NCI-H2196 treated with DMSO at 0.1 percent for 48 hours (cell line): Measurements from ENCODE around the gene SH3D19.

Experiments used
- DNase-seq: peaks from one replicate; lab custom pipeline; 2025; ENCODE audit not compliant: unreplicated experiment; lab: John Stamatoyannopoulos, UW

Gene SH3D19

DNA sequence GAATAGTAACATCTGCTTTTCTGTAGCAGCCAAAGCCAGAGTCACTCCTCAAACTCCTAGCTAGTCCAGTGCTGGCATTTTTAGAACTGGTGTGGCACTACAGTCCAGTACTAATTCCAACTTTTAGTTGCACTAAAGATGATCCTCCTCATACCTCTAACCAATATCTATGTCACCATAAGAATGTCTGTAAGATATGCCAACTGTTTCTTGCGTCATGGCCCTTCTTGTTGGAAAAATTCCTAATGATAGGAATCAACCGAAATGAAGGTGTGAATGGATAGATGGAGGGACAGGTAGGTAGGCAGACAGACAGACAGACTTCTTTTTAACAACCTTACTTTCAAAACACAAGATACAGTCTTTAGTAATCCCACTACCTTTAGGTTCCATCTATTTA, 123.0 kb downstream of the SH3D19 start:
- DNase-seq = no peak

DNA sequence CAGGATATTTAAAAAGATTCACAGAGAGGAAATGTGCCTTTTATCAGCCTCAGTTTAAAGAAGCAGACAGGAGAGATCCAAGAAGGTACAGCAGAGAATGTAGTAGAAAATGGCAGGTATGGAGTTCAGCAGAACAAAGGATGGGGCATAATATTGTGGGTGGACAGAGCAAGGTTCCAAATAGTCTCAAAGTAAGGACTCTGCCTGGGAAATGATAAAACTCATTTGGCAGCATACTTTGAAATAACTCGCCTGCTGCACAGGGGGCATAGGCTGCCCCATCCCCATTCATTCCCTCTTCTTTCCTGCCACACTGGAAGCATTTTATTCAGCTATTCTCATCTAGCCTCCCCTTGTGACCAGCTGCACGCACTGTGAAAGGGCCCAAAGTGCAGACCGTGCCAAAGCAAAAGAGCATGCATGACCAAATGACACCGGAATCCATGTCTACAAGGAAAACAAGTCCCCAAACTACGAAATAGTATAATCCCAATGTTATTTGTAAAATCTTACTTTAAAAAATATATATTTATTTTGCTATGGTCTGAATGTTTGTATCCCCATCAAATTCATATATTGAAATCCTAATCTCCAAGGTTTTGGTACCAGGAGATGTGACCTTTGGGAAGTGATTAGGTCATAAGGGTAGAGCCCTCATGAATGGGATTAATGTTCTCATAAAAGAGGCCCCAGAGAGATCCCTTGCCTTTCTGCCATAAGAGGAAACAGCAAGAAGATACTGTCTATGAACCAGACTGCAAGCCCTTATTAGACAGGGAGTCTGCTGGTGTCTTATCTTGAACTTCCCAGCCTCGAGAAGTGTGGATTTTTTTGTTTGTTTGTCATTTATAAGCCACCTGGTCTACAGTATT, 125.8 kb downstream of the SH3D19 start:
- DNase-seq = no peak

DNA sequence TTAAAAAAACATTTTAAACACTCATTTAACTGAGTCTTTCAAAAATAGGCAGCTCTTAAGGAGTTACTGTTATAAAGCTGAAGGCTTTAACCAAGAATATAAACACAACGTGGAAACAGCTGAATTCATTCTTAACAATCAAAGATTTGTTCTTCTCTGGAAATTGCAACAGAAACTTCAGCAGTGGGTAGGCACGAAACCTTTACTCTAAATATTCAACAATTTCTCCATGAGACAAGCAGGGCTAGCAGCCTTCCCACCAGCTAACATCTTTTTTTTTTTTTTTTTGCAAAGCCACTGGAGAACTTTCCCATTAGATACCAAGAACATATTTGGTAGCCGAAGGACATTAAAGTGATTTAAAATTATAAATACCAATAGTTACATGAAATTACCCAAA, 126.7 kb downstream of the SH3D19 start:
- no peak for DNase-seq

DNA sequence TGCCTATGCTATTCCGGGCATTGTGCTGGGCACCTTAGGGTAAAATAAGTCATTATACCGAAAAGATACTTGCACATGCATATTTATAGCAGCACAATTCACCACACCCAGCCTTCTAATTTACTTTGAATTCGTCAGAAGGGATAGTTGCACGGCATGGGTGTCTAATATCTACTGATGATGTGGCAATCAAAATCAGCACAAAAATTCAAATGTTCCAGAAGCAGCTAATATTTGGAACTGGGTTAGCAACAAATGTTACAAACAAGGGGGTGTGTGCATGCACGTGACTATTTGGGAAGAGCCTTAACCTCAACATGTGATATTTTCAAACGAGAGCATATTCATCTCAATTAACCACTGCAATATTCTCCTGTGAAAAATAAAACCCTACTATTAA, 128.2 kb downstream of the SH3D19 start:
- no peak for DNase-seq

DNA sequence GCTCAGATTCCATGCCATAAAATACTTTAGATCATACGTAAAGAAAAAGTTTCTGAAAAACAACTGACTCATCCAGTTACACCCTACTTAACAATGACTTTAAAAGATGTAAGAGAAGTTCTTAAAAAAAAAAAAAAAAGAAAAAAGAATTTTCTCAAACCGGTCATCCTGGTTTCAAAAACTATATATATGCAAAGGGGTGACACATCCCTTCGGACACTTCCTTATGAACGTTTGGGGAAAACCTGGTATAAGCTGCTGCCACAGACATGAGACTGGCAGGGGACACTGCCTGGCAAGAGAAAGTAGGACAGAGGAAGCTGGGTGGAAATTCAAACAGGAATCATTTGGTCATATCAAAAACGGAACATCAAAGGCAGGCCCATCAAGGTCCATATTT, 129.6 kb downstream of the SH3D19 start:
- DNase-seq = no peak

DNA sequence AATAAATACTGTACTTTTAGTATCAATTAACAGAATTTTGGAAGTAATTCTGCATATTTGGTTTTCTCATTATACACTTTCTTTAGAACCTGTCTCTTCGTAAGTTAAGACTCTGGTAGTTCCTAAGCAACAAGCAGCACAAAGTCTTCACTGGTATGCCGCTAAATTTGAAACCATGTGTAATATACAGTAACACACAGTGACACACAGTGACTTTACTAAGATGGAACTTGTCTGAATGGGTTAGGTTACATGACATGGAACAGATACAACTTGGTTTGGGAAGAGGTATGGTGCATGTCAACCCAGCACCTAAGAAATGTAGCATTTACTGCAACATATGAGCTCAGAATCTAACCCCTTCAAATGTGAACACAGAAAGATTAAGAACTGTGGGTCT, 132.0 kb downstream of the SH3D19 start:
- DNase-seq = no peak

DNA sequence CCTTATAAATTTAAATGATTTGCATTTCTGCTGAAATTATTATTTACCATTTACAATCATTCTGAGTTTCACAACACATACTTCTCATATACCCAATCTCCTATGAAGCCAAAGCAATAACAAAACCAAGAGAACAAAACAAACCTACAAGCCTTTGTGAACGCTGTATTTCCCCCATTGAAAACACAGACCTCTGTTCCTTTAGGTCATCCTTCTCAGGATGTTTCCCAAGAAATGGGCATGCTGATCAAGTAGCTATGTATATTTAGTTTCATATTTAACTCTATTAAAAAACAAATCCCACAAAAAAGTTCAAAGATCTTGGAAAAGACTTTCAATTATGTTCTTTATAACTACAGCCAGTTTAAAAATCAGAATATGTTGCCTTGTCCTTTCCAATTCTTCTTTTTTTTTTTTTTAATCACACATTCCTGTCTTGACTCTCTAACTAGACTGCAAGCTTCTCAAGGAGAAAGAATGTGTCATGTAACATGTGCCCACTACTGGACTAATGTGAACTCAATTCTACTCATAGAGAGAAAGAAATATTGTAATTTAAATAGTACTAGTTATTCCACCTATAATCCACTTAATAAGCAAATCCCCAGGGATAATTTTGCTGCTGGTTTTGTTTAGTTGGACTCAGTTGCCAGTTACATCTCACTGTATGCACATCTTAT, 132.7 kb downstream of the SH3D19 start:
- no peak for DNase-seq

DNA sequence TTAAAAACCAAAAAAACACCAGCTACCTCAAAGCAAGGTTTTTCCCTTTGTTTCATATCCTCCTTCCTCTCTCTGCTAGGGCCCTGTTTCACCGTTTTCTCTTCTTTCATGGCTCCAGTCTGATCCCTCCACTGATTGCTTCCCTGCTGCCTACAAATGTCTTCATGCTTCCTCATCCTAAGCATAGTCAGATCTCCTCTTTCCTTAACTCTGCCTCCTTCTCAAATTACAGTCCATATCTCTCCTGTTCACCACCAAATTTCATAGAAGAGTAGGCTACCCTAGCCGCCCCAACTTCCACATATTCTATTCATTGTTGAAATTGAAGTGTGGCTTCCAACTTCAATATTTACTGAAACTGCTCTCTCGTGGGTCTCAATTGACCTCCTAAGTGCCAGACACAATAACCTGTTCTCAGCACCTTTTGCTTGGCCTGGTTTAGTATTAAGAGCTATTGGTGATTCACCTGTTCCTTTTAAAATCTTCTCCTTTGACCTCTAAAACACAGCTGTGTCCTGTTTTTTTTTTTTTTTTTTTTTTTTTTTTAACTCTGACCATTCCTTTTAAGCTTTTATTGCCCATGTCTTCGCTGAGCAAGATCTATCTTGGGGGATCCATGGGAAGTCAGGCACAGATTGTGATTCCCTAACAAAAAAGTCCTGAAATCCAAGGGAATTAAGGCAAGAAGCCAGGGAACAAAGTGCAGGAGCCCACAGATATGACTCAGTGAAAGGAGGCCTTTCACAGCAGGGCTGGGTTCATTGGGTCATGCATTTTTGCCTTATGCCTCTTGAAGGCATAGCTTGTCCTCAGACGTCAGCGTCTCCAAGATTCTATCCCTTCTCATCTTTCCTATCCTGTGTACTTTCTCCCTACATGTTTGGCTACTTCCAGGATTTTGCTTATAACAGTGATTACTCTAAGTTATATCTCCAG, 140.6 kb downstream of the SH3D19 start:
- no peak for DNase-seq

DNA sequence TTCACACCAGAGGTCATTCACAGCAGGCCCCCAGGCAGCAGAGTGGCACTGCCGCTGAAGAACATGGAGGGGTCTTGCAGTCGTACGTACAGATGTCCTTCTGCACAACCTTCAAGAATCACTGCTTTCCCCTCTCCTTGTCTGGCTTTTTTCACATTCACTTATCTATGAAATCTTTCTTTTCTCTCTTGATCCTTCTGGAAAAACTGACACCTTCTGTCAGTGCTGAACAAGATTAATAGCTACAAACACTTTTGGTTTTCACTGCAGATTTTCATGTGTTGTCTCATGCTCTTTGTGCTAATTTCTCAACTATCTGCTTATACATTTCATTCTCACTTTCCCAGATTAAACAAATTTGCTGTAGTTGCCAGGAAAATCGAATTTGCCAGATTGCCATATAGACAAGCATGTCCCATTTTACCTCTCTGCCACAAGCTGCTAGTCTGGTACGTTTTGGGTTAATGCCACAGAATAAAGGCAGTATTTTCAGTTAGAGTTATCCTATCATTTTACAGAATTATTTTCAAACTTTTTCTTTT, 142.9 kb downstream of the SH3D19 start:
- DNase-seq = no peak

DNA sequence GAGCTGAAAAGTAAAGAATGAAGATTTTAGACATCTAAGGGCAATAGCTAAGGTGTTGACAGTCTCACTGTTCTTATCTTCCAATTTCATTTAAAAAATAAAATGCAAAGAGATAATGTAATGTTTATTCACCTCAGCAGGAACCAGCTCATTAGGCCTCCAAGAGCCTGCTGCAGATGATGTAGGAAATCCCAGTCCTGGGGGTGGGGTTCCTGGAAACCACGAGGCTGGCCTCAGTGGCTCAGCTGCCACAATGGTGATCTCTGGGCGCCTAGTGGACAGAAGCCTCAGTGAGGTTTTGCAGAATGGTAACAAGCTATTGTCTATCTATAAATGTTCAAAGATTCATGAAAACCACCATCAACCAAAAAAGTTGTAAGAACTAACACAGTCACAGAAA, 148.7 kb downstream of the SH3D19 start:
- no peak for DNase-seq

DNA sequence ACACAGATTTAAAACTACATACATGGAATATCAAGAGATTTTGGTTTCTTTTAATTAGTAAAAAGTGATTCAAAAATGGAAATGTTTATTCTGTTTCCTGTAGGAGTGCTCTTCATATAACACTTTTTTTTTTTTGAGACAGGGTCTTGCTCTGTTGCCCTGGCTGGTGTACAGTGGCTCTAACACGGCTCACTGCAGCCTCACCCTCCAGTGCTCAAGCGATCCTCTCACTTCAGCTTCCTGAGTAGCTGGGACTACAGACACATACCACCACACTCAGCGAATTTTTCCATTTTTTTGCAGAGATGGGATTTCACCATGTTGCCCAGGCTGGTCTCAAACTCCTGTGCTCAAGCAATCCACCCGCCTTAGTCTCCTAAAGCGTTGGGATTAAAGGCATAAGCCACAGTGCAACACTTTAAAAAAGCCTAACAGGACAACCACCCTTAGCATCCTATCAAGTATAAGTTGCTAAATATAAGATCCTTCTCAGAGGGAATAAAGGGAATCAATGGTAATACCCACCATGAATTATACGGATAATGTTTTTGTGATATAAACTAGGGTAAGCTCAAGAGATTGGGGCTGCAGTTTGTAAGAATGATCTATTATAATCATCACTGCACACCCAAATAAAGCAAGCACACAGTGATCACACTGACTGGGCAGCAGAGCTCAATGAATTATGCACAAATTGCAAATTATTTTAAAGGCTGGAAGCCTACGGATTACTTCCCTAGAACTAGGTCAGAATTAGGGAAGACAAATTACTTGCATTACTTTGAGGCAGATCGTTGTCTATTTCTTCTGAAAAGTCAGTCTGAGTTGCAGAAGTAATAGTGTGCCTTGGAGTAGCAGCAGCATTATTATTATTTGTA, 149.4 kb downstream of the SH3D19 start:
- no peak for DNase-seq

DNA sequence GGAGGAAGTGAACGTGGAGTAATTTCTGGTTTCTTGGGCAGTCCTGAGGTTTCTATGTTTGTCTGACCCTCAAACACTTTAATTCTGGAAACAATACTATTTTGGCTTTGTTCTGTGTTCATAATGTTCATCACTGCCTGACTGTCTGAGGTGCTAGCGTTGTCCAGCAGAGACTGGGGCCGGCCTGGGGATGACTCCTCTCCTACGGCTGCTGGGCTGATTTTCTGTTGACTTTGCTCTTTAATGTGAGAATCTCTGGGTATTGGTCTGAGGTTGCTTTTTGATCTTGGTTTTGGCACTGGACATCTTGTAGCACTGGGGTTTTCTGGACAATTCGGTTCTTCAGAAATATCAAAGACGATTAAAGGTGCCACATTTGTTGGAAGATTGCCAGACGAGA, 150.2 kb downstream of the SH3D19 start:
- DNase-seq = no peak

DNA sequence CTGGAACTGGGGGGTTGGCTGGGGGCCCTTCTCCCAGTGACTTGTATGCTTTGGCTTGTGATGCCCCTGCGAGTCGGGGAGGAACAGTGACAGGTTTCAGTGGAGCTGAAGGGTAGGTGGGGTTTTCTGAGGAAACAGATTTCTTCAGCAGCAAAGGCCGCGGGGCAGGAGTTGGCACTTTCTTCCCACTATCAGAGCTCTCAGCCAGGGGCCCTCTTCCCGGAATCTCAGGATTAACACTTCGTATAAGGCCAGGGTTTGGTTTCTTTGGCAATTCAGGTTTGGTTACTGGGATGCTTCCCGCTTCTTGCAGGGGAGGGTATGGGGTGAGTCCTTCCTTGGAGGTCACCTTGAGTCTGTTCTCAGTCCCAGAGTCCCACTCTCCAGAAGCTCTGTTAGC, 150.6 kb downstream of the SH3D19 start:
- DNase-seq = no peak

DNA sequence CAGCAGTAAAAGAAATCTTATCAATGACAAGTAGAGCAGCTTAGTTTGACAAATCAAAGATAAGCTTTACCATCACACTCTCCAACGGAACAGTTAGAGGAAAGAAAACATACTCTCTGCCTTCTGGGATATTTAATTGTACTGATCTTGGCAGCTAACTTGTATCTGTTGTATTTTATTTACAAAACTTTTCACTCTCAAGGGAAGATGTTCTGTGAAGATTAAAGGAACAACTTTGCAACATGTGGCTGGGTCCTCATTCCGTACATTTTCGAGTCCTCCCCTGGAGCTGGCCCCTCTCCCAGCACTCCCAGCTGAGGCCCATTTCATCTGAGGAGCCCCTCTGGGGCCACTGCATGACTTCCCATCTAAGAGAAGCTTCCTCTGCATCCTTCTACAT, 151.5 kb downstream of the SH3D19 start:
- DNase-seq = no peak

DNA sequence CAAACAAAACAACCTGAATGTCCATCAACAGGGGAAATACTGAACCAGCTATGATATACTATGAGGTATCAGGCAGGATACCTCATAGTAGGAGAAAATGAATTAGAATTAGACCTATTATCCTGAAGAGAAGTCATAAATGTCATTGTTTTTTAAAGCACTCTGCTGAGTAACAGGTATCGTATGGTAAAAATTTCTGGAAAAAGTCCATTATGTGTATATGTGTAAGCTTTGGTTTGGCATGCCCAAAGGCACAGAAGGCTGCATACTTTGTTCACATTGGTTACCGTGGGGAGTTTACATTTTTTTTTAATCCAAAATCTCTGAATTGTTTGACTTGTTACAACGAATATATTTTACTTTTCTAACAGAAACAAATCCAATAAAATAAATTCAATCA, 155.5 kb downstream of the SH3D19 start:
- DNase-seq = no peak

DNA sequence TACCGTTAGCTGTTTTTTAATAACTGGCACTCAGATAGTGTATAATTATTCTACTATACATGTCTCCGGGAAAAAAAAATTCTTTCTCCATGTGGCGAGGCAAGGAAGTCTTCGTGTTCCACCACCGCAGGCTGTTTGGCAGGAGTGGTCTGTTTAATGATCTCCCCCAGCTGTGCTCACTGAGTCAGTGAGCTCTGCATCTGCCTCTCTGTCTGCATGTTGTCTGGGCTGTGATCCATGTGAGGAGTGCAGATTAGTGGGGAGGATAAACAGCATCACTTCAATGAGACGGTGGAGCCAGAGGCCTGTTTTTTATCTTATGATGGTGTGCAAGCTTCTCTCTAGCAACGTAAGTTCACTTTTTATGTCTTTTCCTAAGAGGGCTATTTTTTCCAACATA, 156.2 kb downstream of the SH3D19 start:
- DNase-seq = no peak

DNA sequence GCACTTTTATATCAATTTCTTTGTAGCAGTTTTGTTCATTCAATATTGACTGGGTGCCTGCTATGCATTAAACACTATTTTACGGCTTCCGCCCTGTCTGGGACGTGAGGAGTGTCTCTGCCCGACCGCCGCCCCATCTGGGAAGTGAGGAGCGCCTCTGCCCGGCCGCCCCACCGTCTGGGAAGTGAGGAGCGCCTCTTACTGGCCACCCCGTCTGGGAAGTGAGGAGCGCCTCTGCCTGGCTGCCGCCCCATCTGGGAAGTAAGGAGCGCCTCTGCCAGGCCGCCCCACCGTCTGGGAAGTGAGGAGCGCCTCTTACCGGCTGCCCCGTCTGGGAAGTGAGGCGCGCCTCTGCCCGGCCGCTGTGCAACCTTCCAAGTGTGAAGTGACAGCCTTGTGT, 157.8 kb downstream of the SH3D19 start:
- no peak for DNase-seq

DNA sequence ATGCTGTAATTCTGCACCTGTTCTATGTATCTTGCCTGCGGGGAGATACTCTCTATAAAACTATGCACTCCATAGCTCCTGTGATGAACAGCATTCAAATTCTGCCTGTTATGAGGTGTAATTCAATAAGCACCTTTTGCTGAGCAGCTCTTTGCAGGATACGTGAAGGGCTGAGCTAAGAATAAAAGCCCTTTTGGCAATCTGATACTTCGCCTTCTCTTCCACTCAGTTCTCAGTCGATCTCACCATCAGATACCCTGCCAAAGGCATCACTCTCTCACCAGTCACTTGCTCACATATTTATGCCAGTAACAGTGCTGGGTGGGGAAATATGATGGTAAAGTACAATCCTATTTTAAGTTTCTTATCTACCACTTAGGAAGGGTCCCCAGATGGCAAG, 158.8 kb downstream of the SH3D19 start:
- DNase-seq = no peak

DNA sequence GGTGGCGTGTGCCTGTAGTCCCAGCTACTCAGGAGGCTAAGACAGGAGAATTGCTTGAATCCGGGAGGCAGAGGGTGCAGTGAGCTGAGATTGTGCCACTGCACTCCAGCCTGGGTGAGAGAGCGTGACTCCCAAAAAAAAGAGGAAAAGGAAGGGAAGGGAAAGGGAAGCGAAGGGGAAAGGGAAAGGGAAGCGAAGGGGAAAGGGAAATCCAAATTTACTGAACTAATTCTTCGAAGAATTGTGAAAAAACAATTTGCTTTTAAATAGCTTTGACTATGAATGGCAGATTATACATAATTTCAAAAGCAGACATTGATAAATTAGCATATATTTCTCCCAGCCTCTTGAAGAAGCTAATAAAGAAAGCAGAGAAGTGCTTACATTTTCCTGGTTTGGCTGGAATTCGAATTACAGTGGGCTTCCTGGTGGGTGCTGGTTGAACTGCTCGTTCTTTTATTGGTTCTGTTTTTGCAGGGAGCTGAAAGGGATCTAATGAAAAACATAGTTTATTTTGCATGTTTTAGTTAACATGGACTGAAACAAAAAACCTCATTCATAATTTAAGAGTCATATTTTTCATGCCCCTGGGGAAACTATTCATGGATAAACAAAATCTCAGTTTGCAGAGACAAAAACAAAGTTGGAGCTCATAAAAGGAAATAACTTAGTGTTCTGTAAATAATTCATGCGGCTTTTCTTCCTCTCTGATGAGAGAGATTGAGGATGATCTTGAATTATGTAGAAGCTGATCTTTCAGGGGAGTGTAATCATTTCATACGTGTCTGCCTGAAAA, 160.0 kb downstream of the SH3D19 start:
- no peak for DNase-seq

DNA sequence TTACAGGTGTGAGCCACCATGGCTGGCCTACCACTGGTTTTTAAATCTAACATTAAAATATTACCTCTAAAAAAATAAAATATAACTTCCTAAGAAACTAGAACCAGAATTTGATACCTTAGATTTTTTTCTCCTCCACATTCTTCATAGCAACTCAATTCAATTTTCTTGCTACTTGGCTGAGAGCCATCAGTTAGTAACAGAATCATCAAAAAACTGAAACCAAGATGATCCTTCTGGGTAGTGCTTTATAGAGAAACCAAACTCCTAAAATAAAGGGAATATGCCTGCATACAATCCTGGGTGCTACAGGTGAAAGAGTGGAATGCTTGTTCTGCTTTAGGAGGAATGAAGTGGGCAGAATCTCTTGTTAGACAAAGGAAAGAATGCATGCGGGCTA, 161.6 kb downstream of the SH3D19 start:
- no peak for DNase-seq
